Measurements from ENCODE around the gene RTP1. TPM values are rescaled to one million over a fixed set of nuclear protein-coding genes. Genes with fewer than 3 reads are reported as not detected.
"Not testable (repeated sequence)": the region's sequence is repeated elsewhere in the genome, so short reads cannot be mapped to it uniquely, and the experiment has no call there.

RTP1 gene
- total RNA-seq, 2 donors from 2014 or later = not detected

DNA sequence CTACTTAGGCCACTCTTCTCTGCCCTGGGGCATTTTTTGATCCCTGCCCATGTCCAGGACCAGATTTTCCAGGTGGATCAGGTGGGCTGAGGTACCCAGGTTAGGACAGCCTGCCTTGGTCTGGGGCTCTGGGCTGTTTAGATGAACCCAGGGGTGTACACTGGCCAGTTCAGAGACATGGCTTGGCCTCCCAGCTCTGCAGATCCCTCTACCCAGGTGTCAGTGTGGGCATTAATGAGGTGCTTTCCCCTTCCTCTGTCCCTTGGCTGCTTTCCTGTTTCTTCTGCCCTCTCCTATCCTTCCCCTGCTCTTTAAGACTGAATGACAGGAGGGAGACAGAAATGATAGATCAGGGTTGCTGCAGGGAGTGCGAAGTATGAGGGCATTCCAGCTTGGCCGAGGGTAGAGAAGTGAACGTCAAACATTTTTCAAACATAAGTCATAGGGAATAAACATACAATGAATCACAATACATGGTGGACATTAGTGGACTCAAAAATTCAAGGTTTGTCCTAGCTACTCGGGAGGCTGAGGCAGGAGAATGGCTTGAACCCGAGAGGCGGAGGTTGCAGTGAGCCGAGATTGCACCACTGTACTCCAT lies 30.5 kb downstream of the RTP1 start:
- no peak for ATAC-seq
- intact Hi-C loops (cut with DNase I, micrococcal nuclease) = loop anchor here in 1 of 2 donors (10.0 kb wide), 1 partner anchor 447 kb away; the partner anchor contains the start of gene SST
- DNase-seq = no peak

- ATAC-seq (no peak), DNase-seq (no peak)
- intact Hi-C loops (cut with DNase I, micrococcal nuclease) = loop anchor here in 1 of 2 donors (10.0 kb wide), 1 partner anchor 446 kb away; the partner anchor contains the start of gene SST
Observed at GRCh38 chr3:187228740-187229139, 31.5 kb downstream of the RTP1 start.

- no peak for ATAC-seq
- DNase-seq = no peak
- intact Hi-C loops (cut with DNase I, micrococcal nuclease) = no loop called here
Observed at GRCh38 chr3:187230011-187230410, 32.7 kb downstream of the RTP1 start.

GRCh38 chr3:187236962-187237361 lies 39.7 kb downstream of the RTP1 start:
- no peak for ATAC-seq

GRCh38 chr3:187237741-187238140 lies 40.5 kb downstream of the RTP1 start:
- intact Hi-C loops (cut with DNase I, micrococcal nuclease) = no loop called here
- ATAC-seq (no peak), DNase-seq (no peak)

More at GRCh38 chr3:187236962-187237361, 39.7 kb downstream of the RTP1 start:
- intact Hi-C loops (cut with DNase I, micrococcal nuclease) = no loop called here
- DNase-seq = no peak

- ATAC-seq (no peak), DNase-seq (no peak)
- intact Hi-C loops (cut with DNase I, micrococcal nuclease) = no loop called here
Observed at GRCh38 chr3:187238239-187238638, 41.0 kb downstream of the RTP1 start.

- DNase-seq; ATAC-seq; intact Hi-C loops (cut with DNase I, micrococcal nuclease): not testable (repeated sequence)
Observed at GRCh38 chr3:187238835-187239234, 41.5 kb downstream of the RTP1 start.

DNA sequence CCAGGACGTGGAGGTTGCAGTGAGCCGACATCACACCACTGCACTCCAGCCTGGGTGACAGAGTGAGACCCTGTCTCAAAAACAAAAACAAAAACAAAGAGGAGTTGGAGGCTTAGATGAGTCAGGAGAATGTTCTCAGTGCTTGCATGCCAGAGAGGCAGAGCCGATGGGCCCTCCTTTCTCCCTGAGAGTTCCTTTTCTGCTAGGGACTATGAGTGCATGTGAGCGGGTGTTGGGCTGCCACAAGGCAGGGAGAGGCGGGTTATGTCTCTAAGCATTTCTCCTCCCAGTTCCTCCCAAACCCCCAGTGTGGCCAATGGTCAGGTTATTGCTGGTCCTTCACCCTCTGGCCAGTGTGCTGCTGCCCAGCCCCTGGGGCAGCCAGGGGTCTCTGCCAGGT lies 45.1 kb downstream of the RTP1 start:
- no peak for ATAC-seq
- no peak for DNase-seq
- intact Hi-C loops (cut with DNase I, micrococcal nuclease) = no loop called here

DNA sequence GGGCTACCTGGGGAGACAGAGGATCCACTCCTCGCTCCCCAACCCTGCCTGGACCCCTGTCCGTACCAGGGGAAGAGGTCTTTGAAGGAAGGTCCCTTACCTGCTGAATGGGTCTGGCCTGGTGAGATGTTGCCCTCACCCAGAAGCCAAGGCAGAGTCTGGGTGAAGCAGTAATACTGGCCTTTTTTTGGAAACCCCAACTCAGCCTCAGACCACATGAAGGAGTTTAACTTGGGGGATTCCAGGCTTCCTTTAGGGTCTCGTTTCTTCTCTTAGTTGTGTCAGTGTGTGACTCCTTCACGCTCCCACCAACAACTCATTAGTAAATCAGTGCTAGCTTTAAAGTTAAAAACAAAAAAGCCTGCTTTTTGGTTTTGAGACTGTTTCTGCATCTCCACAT lies 45.6 kb downstream of the RTP1 start:
- intact Hi-C loops (cut with DNase I, micrococcal nuclease) = no loop called here
- no peak for ATAC-seq
- DNase-seq = no peak

DNA sequence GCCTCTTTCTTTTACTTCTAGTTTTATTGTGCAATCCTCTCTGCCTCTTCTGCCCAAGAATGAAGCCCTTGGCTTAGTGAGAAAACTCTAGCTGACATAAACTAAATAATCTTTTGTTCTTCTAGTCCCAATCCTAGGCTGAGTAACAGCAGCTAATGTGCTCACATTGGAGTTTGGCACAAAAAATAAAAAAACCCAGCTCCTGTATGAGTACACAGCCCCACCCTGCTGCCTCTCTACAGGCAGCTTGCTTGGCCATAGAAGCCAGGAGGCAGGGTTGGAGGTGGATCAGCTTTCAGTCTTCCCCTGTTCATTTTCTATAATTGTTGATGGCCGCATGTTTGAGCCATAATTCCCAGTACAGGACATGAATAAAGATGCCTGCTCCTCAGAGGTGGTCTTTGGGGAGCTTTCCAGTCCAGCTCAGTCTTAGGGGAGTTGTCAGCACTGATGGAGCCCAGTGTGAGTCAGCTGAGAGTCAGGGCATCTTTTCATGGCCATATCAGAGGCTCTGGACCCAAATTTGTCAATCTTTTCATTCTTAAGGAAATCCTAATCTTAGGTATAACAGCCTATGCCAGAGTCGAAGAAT lies 46.7 kb downstream of the RTP1 start:
- no peak for DNase-seq
- intact Hi-C loops (cut with DNase I, micrococcal nuclease) = no loop called here
- no peak for ATAC-seq

- ATAC-seq (no peak), DNase-seq (no peak)
- intact Hi-C loops (cut with DNase I, micrococcal nuclease) = no loop called here
Observed at GRCh38 chr3:187247398-187247797, 50.1 kb downstream of the RTP1 start.

Other genes starting within 250 kb of the RTP1 start
- 1 to 10 TPM; 2.2 to 3.2 TPM for gene RPL39L, start 58.0 kb upstream of the RTP1 start, total RNA-seq
- gene MASP1, start 94.3 kb downstream of the RTP1 start, total RNA-seq = 10 to 100 TPM in 1 of 2 donors, 1 to 10 TPM in 1; 3.7 to 15.7 TPM
- gene RTP4, start 170.9 kb downstream of the RTP1 start, total RNA-seq = 1 to 10 TPM; 5.9 to 6.9 TPM